Peyer's patch (tissue), 4 donors: ENCODE data around the gene CRYGA.

ENCODE experiments used
- CTCF ChIP-seq, 6 experiments: fragments of 450-650 bp in 4 of 6; fragments of 200-600 bp in 2 of 6; sonication (generic) in 1 of 6; IDR thresholded peaks; one replicate each; pipeline ENCODE4 v1.5.1; 2017 to 2019; ENCODE audit warnings: antibody characterized with exemption in 6 of 6, mild to moderate bottlenecking in 3 of 6, moderate library complexity in 1 of 6
- POLR2A ChIP-seq, 2 donors: fragments of 450-650 bp; IDR thresholded peaks; one replicate each; pipeline ENCODE4 v1.5.1; 2017; ENCODE audit warnings: antibody characterized with exemption in 2 of 2, mild to moderate bottlenecking in 2 of 2, moderate library complexity in 2 of 2

GRCh38 chr2:208182835-208183234 is 19.4 kb upstream of the CRYGA start:
- TF ChIP-seq CTCF (IDR thresholded peaks at IDR 0.05) (no peak), POLR2A (IDR thresholded peaks at IDR 0.05) (no peak)
